ENCODE results near the gene WDHD1. TPM values are rescaled to one million over a fixed set of nuclear protein-coding genes. Genes with fewer than 3 reads are reported as not detected.
"Not testable (repeated sequence)": the region's sequence is repeated elsewhere in the genome, so short reads cannot be mapped to it uniquely, and the experiment has no call there.

The WDHD1 gene
- polyA plus RNA-seq, 1 donor, result 6.2 TPM

GRCh38 chr14:54955143-54955542 lies 71.8 kb downstream of the WDHD1 start:
- DNase-seq (ENCODE audit: low read depth), result no peak

- not testable (repeated sequence) for DNase-seq (ENCODE audit: low read depth)
Observed at GRCh38 chr14:54953609-54954008, 73.3 kb downstream of the WDHD1 start.

GRCh38 chr14:54952803-54953202 lies 74.1 kb downstream of the WDHD1 start:
- not testable (repeated sequence) for DNase-seq (ENCODE audit: low read depth)

GRCh38 chr14:54947230-54947629 lies 79.7 kb downstream of the WDHD1 start:
- no peak for DNase-seq (ENCODE audit: low read depth)

- DNase-seq (ENCODE audit: low read depth), result no peak
Observed at GRCh38 chr14:54946500-54946899, 80.4 kb downstream of the WDHD1 start.

GRCh38 chr14:54944737-54945391 lies 82.0 kb downstream of the WDHD1 start:
- no peak for DNase-seq (ENCODE audit: low read depth)

- DNase-seq (ENCODE audit: low read depth), result no peak
Observed at GRCh38 chr14:54942913-54943312, 84.0 kb downstream of the WDHD1 start.

- DNase-seq (ENCODE audit: low read depth), result no peak
Observed at GRCh38 chr14:54936816-54937215, 90.1 kb downstream of the WDHD1 start.

GRCh38 chr14:54935958-54936357 lies 90.9 kb downstream of the WDHD1 start:
- DNase-seq (ENCODE audit: low read depth), result no peak

- no peak for DNase-seq (ENCODE audit: low read depth)
Observed at GRCh38 chr14:54935100-54935499, 91.8 kb downstream of the WDHD1 start.

- DNase-seq (ENCODE audit: low read depth), result no peak
Observed at GRCh38 chr14:54933006-54933405, 93.9 kb downstream of the WDHD1 start.

GRCh38 chr14:54931598-54932340 lies 95.1 kb downstream of the WDHD1 start:
- DNase-seq (ENCODE audit: low read depth), result no peak

GRCh38 chr14:54931101-54931500 lies 95.8 kb downstream of the WDHD1 start:
- DNase-seq (ENCODE audit: low read depth), result no peak

- DNase-seq (ENCODE audit: low read depth), result no peak
Observed at GRCh38 chr14:54929556-54929955, 97.3 kb downstream of the WDHD1 start.

- DNase-seq (ENCODE audit: low read depth), result no peak
Observed at GRCh38 chr14:54928216-54928615, 98.7 kb downstream of the WDHD1 start.

GRCh38 chr14:54927551-54927950 lies 99.3 kb downstream of the WDHD1 start:
- no peak for DNase-seq (ENCODE audit: low read depth)

- not testable (repeated sequence) for DNase-seq (ENCODE audit: low read depth)
Observed at GRCh38 chr14:54926570-54926969, 100.3 kb downstream of the WDHD1 start.

- no peak for DNase-seq (ENCODE audit: low read depth)
Observed at GRCh38 chr14:54922598-54922997, 104.3 kb downstream of the WDHD1 start.

GRCh38 chr14:54920052-54920451 lies 106.8 kb downstream of the WDHD1 start:
- DNase-seq (ENCODE audit: low read depth), result no peak

GRCh38 chr14:54919330-54919729 lies 107.6 kb downstream of the WDHD1 start:
- DNase-seq (ENCODE audit: low read depth), result no peak

- no peak for DNase-seq (ENCODE audit: low read depth)
Observed at GRCh38 chr14:54918427-54918826, 108.5 kb downstream of the WDHD1 start.

- DNase-seq (ENCODE audit: low read depth), result no peak
Observed at GRCh38 chr14:54916101-54916500, 110.8 kb downstream of the WDHD1 start.

- DNase-seq (ENCODE audit: low read depth), result no peak
Observed at GRCh38 chr14:54909817-54910558, 116.9 kb downstream of the WDHD1 start.
